Neural cell (in vitro differentiated cells): Measurements from ENCODE around the gene GRIN1. TPM values are rescaled to one million over a fixed set of nuclear protein-coding genes. Genes with fewer than 3 reads are reported as not detected.

Source experiments
- H2AFZ ChIP-seq: fragments of 200-600, 300-800 bp; sonication (generic), shearing (Covaris generic); 2 replicates; pipeline ENCODE4 v1.6.0; 2014; ENCODE audit warnings: low read depth, mild to moderate bottlenecking, antibody characterized with exemption, low read length, moderate library complexity
- H3F3A ChIP-seq: fragments of 200-600 bp; shearing (Covaris generic); 2 replicates; pipeline ENCODE4 v1.6.1; 2016; ENCODE audit warnings: mild to moderate bottlenecking, moderate library complexity, mixed read lengths, antibody characterized with exemption, low read length; ENCODE audit not compliant: insufficient read depth, poor library complexity, severe bottlenecking
- H3K27ac ChIP-seq: fragments of 200-600, 300-800 bp; sonication (generic), shearing (Covaris generic); 2 replicates; pipeline ENCODE4 v1.5.1; 2014; ENCODE audit warnings: mild to moderate bottlenecking, low read length, moderate library complexity
- H3K27me3 ChIP-seq: fragments of 300-800, 200-600 bp; sonication (generic), shearing (Covaris generic); 2 replicates; pipeline ENCODE4 v1.6.0; 2014; ENCODE audit warnings: mild to moderate bottlenecking, low read depth, low read length, moderate library complexity; ENCODE audit not compliant: insufficient read depth
- H3K36me3 ChIP-seq: fragments of 300-800, 200-600 bp; sonication (generic), shearing (Covaris generic); 2 replicates; pipeline ENCODE4 v1.5.1; 2014; ENCODE audit warnings: mild to moderate bottlenecking, antibody characterized with exemption, low read length, moderate library complexity; ENCODE audit not compliant: insufficient read depth
- H3K4me2 ChIP-seq: fragments of 300-800, 200-600 bp; sonication (generic), shearing (Covaris generic); 2 replicates; pipeline ENCODE4 v1.6.0; 2014; ENCODE audit warnings: mild to moderate bottlenecking, low read length
- H3K4me3 ChIP-seq: fragments of 300-800, 200-600 bp; sonication (generic), shearing (Covaris generic); 2 replicates; pipeline ENCODE4 v1.5.1; 2014; ENCODE audit warnings: mild to moderate bottlenecking, low read length, moderate library complexity
- H3K79me2 ChIP-seq: fragments of 200-600 bp; shearing (Covaris generic); replicated peaks from 2 replicates; pipeline ENCODE4 v1.6.0; 2014; ENCODE audit warnings: mild to moderate bottlenecking, low read length, moderate library complexity; ENCODE audit not compliant: insufficient read depth
- H3K9ac ChIP-seq: fragments of 300-800, 200-600 bp; sonication (generic), shearing (Covaris generic); 2 replicates; pipeline ENCODE4 v1.6.1; 2016; ENCODE audit warnings: mild to moderate bottlenecking, low read length, mixed read lengths
- H3K9me2 ChIP-seq: fragments of 200-600 bp; shearing (Covaris generic); 2 replicates; pipeline ENCODE4 v1.6.1; 2016; ENCODE audit warnings: mild to moderate bottlenecking, low read length, mixed read lengths; ENCODE audit not compliant: insufficient read depth
- H3K9me3 ChIP-seq: fragments of 200-600, 300-800 bp; sonication (generic), shearing (Covaris generic); 2 replicates; pipeline ENCODE4 v1.6.1; 2016; ENCODE audit warnings: mild to moderate bottlenecking, mixed run types, low read length, moderate library complexity, mixed read lengths
- H4K20me1 ChIP-seq: fragments of 200-600 bp; shearing (Covaris generic); 2 replicates; pipeline ENCODE4 v1.6.1; 2016; ENCODE audit warnings: mild to moderate bottlenecking, mixed run types; ENCODE audit not compliant: insufficient read depth
- CTCF ChIP-seq: fragments of 450-650 bp; IDR thresholded peaks from 2 replicates; pipeline ENCODE4 v1.5.1; 2014; ENCODE audit warnings: antibody characterized with exemption, mild to moderate bottlenecking, moderate library complexity; ENCODE audit not compliant: poor library complexity, severe bottlenecking
- EP300 ChIP-seq: fragments of 450-650 bp; conservative IDR thresholded peaks from 2 replicates; pipeline ENCODE4 v1.6.1; 2014; ENCODE audit warnings: antibody characterized with exemption, mild to moderate bottlenecking, moderate library complexity; ENCODE audit not compliant: poor library complexity, severe bottlenecking
- EZH2 ChIP-seq: fragments of 200-600, 300-800 bp; shearing (Covaris generic), sonication (generic); IDR thresholded peaks from 2 replicates; pipeline ENCODE4 v1.6.1; 2014; ENCODE audit warnings: antibody characterized with exemption, low read length, borderline replicate concordance, mild to moderate bottlenecking; ENCODE audit not compliant: insufficient read depth, poor library complexity, severe bottlenecking
- MXI1 ChIP-seq: fragments of 450-650 bp; conservative IDR thresholded peaks from 2 replicates; pipeline ENCODE4 v1.6.1; 2014; ENCODE audit warnings: antibody characterized with exemption, mild to moderate bottlenecking; ENCODE audit not compliant: poor library complexity, severe bottlenecking
- POLR2AphosphoS5 ChIP-seq: IDR thresholded peaks from 2 replicates; pipeline ENCODE4 v1.6.1; 2012
- RAD21 ChIP-seq: fragments of 450-650 bp; conservative IDR thresholded peaks from 2 replicates; pipeline ENCODE4 v1.6.1; 2014; ENCODE audit warnings: antibody characterized with exemption, mild to moderate bottlenecking, moderate library complexity
- REST ChIP-seq: IDR thresholded peaks from 2 replicates; pipeline ENCODE4 v1.6.1; 2012; ENCODE audit warnings: borderline replicate concordance
- SMC3 ChIP-seq: fragments of 450-650 bp; conservative IDR thresholded peaks from 2 replicates; pipeline ENCODE4 v1.6.1; 2014; ENCODE audit warnings: antibody characterized with exemption, mild to moderate bottlenecking, moderate library complexity; ENCODE audit not compliant: poor library complexity
- TAF1 ChIP-seq: IDR thresholded peaks from 2 replicates; pipeline ENCODE4 v1.6.1; 2012; ENCODE audit warnings: low read depth
- polyA plus RNA-seq: library from polyadenylated mRNA; depleted of rRNA; stranded (reverse); fragments of >200 nt; gene quantifications from 2 replicates; pipeline ENCODE4 v1.2.3, GENCODE V29; 2014

The GRIN1 gene
- polyA plus RNA-seq, 1 donor from 2014 or later = 0.58 TPM

GRCh38 chr9:137136261-137136880 lies 2.6 kb upstream of the GRIN1 start:
- Histone ChIP-seq H3K79me2 (no peaks in the 10 kb centered on the region), H3K36me3 (no peaks in the 10 kb centered on the region), H3K27me3 (peaks cover 60% of the 10 kb centered on the region), H3K9me2 (no peaks in the 10 kb centered on the region), H4K20me1 (no peaks in the 10 kb centered on the region), H3K9ac (no peak overlapping the region), H3K4me3 (no peak overlapping the region), H3K27ac (no peak overlapping the region), H3F3A (no peaks in the 10 kb centered on the region), H3K4me2 (no peak overlapping the region), H3K9me3 (no peaks in the 10 kb centered on the region), H2AFZ (no peak overlapping the region)
- TF ChIP-seq MXI1 (no peak), EP300 (no peak), CTCF (no peak), RAD21 (no peak), TAF1 (no peak), SMC3 (no peak), POLR2AphosphoS5 (no peak), EZH2 (no peak), REST (no peak)

- Histone ChIP-seq H3K4me2 (no peak overlapping the region), H3K9ac (no peak overlapping the region), H3K27ac (no peak overlapping the region), H3K9me2 (no peaks in the 10 kb centered on the region), H3K79me2 (no peaks in the 10 kb centered on the region), H3K27me3 (peaks cover 67% of the 10 kb centered on the region), H3F3A (no peaks in the 10 kb centered on the region), H2AFZ (no peak overlapping the region), H3K36me3 (no peaks in the 10 kb centered on the region), H4K20me1 (no peaks in the 10 kb centered on the region), H3K4me3 (no peak overlapping the region), H3K9me3 (no peaks in the 10 kb centered on the region)
- TF ChIP-seq RAD21 (no peak), POLR2AphosphoS5 (no peak), EP300 (no peak), CTCF (no peak), MXI1 (no peak), SMC3 (no peak), TAF1 (no peak), REST (no peak), EZH2 (no peak)
Measured at GRCh38 chr9:137136881-137137607, 1.9 kb upstream of the GRIN1 start.
